Activated naive CD4-positive, alpha-beta T cell treated with anti-CD3 and anti-CD28 coated beads, Interleukin-2, amount 10 ng/mL, durations not matched to agents 7 days and 5 days (primary cell): Measurements from ENCODE around the gene VDAC2.

ENCODE experiments used
- CTCF ChIA-PET: fragments of 350-600 bp; sonication (Branson Sonifier 250); formaldehyde crosslinking; loops from one replicate; lab custom pipeline; 2021; ENCODE audit warnings: antibody characterized with exemption; lab: Charles Lee
- DNase-seq: peaks from one replicate; pipeline ENCODE4 v3.0.0-alpha.2; 2020
- H3K27ac Mint-ChIP-seq: one replicate; pipeline ENCODE4 v1.8.0; 2021; ENCODE audit warnings: mild to moderate bottlenecking, moderate library complexity, mixed read lengths
- H3K27me3 Mint-ChIP-seq: one replicate; pipeline ENCODE4 v1.8.0; 2021; ENCODE audit warnings: mild to moderate bottlenecking, mixed read lengths
- H3K36me3 Mint-ChIP-seq: one replicate; pipeline ENCODE4 v1.8.0; 2021; ENCODE audit warnings: mixed read lengths
- H3K4me1 Mint-ChIP-seq: one replicate; pipeline ENCODE4 v1.8.0; 2021; ENCODE audit warnings: mixed read lengths
- H3K4me3 Mint-ChIP-seq: one replicate; pipeline ENCODE4 v1.8.0; 2021; ENCODE audit warnings: mild to moderate bottlenecking, moderate library complexity, mixed read lengths
- H3K9me3 Mint-ChIP-seq: one replicate; pipeline ENCODE4 v1.8.0; 2021; ENCODE audit warnings: mixed read lengths

VDAC2 gene

GRCh38 chr10:75210282-75211006, at the start of gene VDAC2:
Gene VDAC2 (plus strand): TSS chr10:75210796. CDS start chr10:75211159, 363 bp downstream.
- Mint-ChIP-seq H3K36me3 (peaks cover 19% of the 10 kb centered on the region), H3K4me1 (peaks cover 38% of the 10 kb centered on the region)
- CTCF ChIA-PET = interaction anchor here (1.0 to 4.4 kb wide), 6 partner anchors 18 to 99 kb away, joined by 3 to 34 read pairs (median 15); partner anchors contain the start of genes COMTD1 and SAMD8

DNA sequence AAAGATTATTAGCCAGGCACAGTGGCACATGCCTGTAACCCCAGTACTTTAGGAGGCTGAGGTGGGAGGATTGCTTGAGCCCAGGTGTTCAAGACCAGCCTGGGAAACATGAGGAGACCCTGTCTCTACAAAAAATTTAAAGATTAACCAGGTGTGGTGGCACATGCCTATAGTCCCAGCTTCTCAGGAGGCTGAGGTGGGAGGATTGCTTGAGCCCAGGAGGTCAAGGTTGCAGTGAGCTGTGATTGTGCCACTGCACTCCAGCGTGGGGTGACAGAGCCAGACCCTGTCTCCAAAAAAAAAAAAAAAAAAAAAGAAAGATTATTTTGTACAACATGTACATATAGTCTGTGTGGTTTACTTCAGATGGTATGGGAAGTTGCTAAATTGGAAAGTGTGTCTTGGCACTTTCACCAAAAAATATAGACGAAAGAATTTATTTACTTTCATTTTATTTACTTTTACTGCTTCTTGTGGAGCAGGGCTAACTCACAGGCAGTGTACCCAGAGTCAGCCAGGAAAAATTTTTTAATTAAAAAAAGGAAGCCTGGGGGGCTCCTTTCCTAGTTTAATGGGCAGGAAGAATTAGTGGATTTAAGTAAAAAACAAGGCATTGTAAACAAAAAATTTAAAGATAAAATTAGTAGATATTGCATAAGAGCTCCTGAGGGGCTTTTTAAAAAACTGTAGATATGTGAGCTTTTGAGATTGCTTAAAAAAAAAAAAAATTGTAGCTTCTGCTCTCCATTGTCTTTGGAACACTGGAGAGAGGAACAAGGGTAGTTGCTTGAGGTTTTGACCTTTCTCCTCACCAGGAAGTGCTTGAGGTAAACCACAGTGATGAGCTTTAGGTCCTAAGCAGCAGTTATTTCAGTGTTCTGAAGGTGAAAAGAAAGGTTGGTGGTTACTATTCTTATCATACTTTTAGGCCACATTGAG, 44.6 kb upstream of the VDAC2 start:
- peak overlapping the region; percentile 91 for H3K27ac Mint-ChIP-seq
- CTCF ChIA-PET = interaction anchor here (1.0 to 2.7 kb wide), 3 partner anchors 39 to 69 kb away, joined by 3 to 10 read pairs (median 5); partner anchors contain the start of gene COMTD1
- H3K4me3 Mint-ChIP-seq = peak overlapping the region; percentile 34
- peaks cover 40% of the 10 kb centered on the region for H3K4me1 Mint-ChIP-seq
- no peaks in the 10 kb centered on the region for H3K9me3 Mint-ChIP-seq
- peaks cover 22% of the 10 kb centered on the region for H3K36me3 Mint-ChIP-seq
- no peaks in the 10 kb centered on the region for H3K27me3 Mint-ChIP-seq
- peak; percentile 28 for DNase-seq

More at GRCh38 chr10:75210282-75211006, at the start of gene VDAC2:
- peaks cover 4% of the 10 kb centered on the region for H3K27me3 Mint-ChIP-seq
- H3K4me3 Mint-ChIP-seq = peak within 1 kb of the TSS; percentile 91
- peak within 1 kb of the TSS; percentile 100 for H3K27ac Mint-ChIP-seq
- H3K9me3 Mint-ChIP-seq = no peaks in the 10 kb centered on the region
- DNase-seq = peak; percentile 94

DNA sequence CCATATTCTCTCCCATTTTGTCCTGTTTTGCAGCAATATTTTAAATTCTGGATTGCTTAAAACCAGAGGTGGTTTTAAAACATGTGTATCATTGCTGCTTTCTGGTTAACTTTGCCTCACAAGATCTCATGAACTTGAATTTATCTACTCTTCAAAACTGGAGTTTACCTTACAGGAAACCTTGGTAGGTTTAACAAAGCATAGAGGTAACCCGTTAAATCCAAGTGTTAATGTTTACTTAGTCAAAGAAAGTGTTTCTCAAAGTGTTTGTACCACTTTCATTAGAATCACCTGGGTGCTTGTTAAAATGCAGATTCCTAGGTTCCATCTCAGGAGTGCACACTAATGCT, 44.0 kb upstream of the VDAC2 start:
- Mint-ChIP-seq H3K27ac (peak overlapping the region; percentile 91), H3K4me3 (peak overlapping the region; percentile 34), H3K4me1 (peaks cover 40% of the 10 kb centered on the region), H3K9me3 (no peaks in the 10 kb centered on the region), H3K36me3 (peaks cover 20% of the 10 kb centered on the region), H3K27me3 (no peaks in the 10 kb centered on the region)
- DNase-seq = no peak
- CTCF ChIA-PET = interaction anchor here (1.0 to 2.7 kb wide), 3 partner anchors 39 to 69 kb away, joined by 3 to 10 read pairs (median 5); partner anchors contain the start of gene COMTD1

GRCh38 chr10:75168275-75168674, 42.3 kb upstream of the VDAC2 start:
- no peak for DNase-seq
- Mint-ChIP-seq H3K4me3 (no peak overlapping the region), H3K9me3 (no peaks in the 10 kb centered on the region), H3K36me3 (peaks cover 22% of the 10 kb centered on the region), H3K27me3 (no peaks in the 10 kb centered on the region), H3K4me1 (peaks cover 40% of the 10 kb centered on the region), H3K27ac (peak overlapping the region; percentile 50)
- CTCF ChIA-PET = no interaction called here

- CTCF ChIA-PET = interaction anchor here (1.2 kb wide), 1 partner anchor 18 kb away, joined by 4 read pairs; no protein-coding TSS in a partner anchor
- DNase-seq = no peak
- Mint-ChIP-seq H3K4me1 (peaks cover 38% of the 10 kb centered on the region), H3K27ac (no peak overlapping the region), H3K27me3 (no peaks in the 10 kb centered on the region), H3K9me3 (no peaks in the 10 kb centered on the region), H3K36me3 (peaks cover 26% of the 10 kb centered on the region), H3K4me3 (no peak overlapping the region)
These were observed 40.4 kb upstream of the VDAC2 start for GRCh38 chr10:75170215-75170614.

DNA sequence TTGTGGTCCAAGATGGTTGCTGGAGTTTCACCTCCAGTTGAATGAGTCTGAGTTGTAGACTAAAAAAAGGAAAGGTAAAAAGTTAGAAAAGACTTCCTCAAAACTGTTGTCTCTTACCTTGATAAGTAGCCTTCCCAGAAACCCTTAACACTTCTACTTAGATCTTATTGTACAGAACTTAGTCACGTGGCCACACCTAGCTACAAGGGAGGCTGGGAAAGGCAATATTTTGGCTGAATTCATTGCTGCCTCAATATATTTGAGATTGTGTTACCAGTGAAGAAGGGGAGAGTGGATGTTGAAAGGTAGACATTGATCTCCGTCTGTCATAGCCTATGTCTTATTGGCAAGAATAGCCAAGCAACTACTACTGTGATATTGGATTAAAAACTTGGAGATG, 35.5 kb upstream of the VDAC2 start:
- Mint-ChIP-seq H3K27me3 (no peaks in the 10 kb centered on the region), H3K9me3 (no peaks in the 10 kb centered on the region), H3K27ac (no peak overlapping the region), H3K4me3 (no peak overlapping the region), H3K36me3 (peaks cover 28% of the 10 kb centered on the region), H3K4me1 (peaks cover 20% of the 10 kb centered on the region)
- no peak for DNase-seq
- CTCF ChIA-PET = no interaction called here

- no peaks in the 10 kb centered on the region for H3K27me3 Mint-ChIP-seq
- CTCF ChIA-PET = interaction anchor here (0.8 kb wide), 1 partner anchor 39 kb away, joined by 3 read pairs; no protein-coding TSS in a partner anchor
These were observed 34.5 kb upstream of the VDAC2 start for GRCh38 chr10:75176046-75176445.

DNA sequence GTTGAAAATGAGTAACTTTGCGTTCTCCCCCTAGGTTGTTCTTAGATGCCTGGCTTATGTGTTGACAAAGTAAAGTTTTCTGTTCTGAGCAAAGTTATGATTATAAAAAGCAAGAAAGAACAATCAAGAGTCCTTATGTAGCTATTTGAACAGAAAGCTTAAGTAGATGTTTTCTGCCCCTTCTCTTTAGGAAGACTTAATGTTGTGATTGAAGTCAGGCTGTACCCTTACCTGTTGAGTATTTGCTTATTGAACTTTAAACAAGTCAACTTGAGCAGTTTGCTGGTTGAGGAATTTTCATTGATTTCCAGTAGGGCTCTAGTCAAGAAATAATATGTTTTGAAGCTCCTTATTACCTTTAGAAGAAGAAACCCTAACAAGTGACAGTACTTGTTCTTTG, 33.9 kb upstream of the VDAC2 start:
- Mint-ChIP-seq H3K27me3 (no peaks in the 10 kb centered on the region), H3K4me1 (peaks cover 23% of the 10 kb centered on the region), H3K9me3 (no peaks in the 10 kb centered on the region), H3K27ac (no peak overlapping the region), H3K36me3 (peaks cover 28% of the 10 kb centered on the region), H3K4me3 (no peak overlapping the region)
- CTCF ChIA-PET = interaction anchor here (0.6 to 0.8 kb wide), 2 partner anchors 38 to 1654 kb away, joined by 3 read pairs; no protein-coding TSS in a partner anchor
- no peak for DNase-seq

More at GRCh38 chr10:75176046-75176445, 34.5 kb upstream of the VDAC2 start:
- DNase-seq = no peak
- no peaks in the 10 kb centered on the region for H3K9me3 Mint-ChIP-seq
- H3K4me1 Mint-ChIP-seq = peaks cover 23% of the 10 kb centered on the region
- no peak overlapping the region for H3K4me3 Mint-ChIP-seq
- peaks cover 28% of the 10 kb centered on the region for H3K36me3 Mint-ChIP-seq
- no peak overlapping the region for H3K27ac Mint-ChIP-seq

DNA sequence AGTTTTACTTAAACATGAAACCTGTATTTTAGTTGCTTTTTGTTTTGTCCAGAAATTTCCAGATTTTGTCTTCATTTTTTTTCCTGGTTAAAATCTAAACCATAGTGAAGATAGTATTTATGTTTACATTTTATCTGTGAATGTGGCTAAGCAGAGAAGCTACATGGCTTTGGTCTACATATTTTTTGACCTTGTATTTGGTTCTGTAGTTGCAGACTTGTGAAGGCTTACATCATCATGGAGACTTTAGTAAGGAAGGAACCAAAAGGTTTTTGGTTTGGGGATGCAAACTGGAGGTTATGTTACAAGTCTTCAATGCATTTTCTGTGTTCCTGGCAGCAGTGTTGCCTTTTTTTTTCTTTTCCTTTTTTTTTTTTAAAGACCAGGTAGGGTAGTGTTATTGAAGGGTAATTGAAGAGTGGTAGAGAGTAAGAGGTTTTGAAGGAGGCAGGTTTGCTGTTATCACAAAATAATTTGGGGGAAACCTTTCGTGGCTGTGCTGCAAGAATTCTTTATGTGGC, 30.9 kb upstream of the VDAC2 start:
- Mint-ChIP-seq H3K27me3 (no peaks in the 10 kb centered on the region), H3K27ac (peak overlapping the region; percentile 71)

GRCh38 chr10:75180592-75180991, 30.0 kb upstream of the VDAC2 start:
- Mint-ChIP-seq H3K4me1 (peaks cover 17% of the 10 kb centered on the region), H3K4me3 (no peak overlapping the region), H3K27me3 (no peaks in the 10 kb centered on the region), H3K36me3 (peaks cover 22% of the 10 kb centered on the region), H3K27ac (no peak overlapping the region), H3K9me3 (no peaks in the 10 kb centered on the region)
- DNase-seq = no peak
- CTCF ChIA-PET = interaction anchor here (3.6 to 16.9 kb wide), 2 partner anchors 8 to 51 kb away, joined by 12 to 217 read pairs; partner anchors contain the start of gene COMTD1

More for the DNA sequence above, 30.9 kb upstream of the VDAC2 start:
- DNase-seq = no peak
- Mint-ChIP-seq H3K36me3 (peaks cover 26% of the 10 kb centered on the region), H3K9me3 (no peaks in the 10 kb centered on the region), H3K4me3 (no peak overlapping the region), H3K4me1 (peaks cover 21% of the 10 kb centered on the region)
- CTCF ChIA-PET = interaction anchor here (1.0 to 16.9 kb wide), 3 partner anchors 9 to 52 kb away, joined by 3 to 217 read pairs (median 12); partner anchors contain the start of gene COMTD1

- CTCF ChIA-PET = interaction anchor here (3.6 to 16.9 kb wide), 2 partner anchors 7 to 51 kb away, joined by 12 to 217 read pairs; partner anchors contain the start of gene COMTD1
- Mint-ChIP-seq H3K27me3 (no peaks in the 10 kb centered on the region), H3K4me3 (no peak overlapping the region), H3K4me1 (peaks cover 17% of the 10 kb centered on the region), H3K9me3 (no peaks in the 10 kb centered on the region), H3K36me3 (peaks cover 21% of the 10 kb centered on the region), H3K27ac (no peak overlapping the region)
- no peak for DNase-seq
These were observed 29.5 kb upstream of the VDAC2 start for GRCh38 chr10:75181073-75181472.

GRCh38 chr10:75186310-75186709, 24.3 kb upstream of the VDAC2 start:
- Mint-ChIP-seq H3K9me3 (no peaks in the 10 kb centered on the region), H3K4me1 (peaks cover 19% of the 10 kb centered on the region), H3K36me3 (peaks cover 3% of the 10 kb centered on the region), H3K27ac (no peak overlapping the region), H3K27me3 (no peaks in the 10 kb centered on the region), H3K4me3 (no peak overlapping the region)
- no peak for DNase-seq
- CTCF ChIA-PET = interaction anchor here (2.2 to 16.9 kb wide), 3 partner anchors 12 to 45 kb away, joined by 14 to 217 read pairs (median 31); partner anchors contain the start of gene COMTD1

- no peak overlapping the region for H3K4me3 Mint-ChIP-seq
- H3K27me3 Mint-ChIP-seq = no peaks in the 10 kb centered on the region
- H3K27ac Mint-ChIP-seq = peak overlapping the region; percentile 83
- peak; percentile 82 for DNase-seq
- CTCF ChIA-PET = interaction anchor here (0.6 to 16.9 kb wide), 11 partner anchors 9 to 76 kb away, joined by 3 to 217 read pairs (median 7); partner anchors contain the start of genes COMTD1, SAMD8 and VDAC2
- no peaks in the 10 kb centered on the region for H3K9me3 Mint-ChIP-seq
- H3K4me1 Mint-ChIP-seq = peaks cover 19% of the 10 kb centered on the region
- H3K36me3 Mint-ChIP-seq = peaks cover 3% of the 10 kb centered on the region
These were observed 22.6 kb upstream of the VDAC2 start for GRCh38 chr10:75187961-75188426.
